PC-9 (cell line): ENCODE measurements around the gene PER2. TPM values are rescaled to one million over a fixed set of nuclear protein-coding genes. Genes with fewer than 3 reads are reported as not detected.

Experiments used
- BruUV-seq: library from RNA; stranded (reverse); fragments of 400-500 nt; replicated peaks from 2 replicates; lab custom pipeline; 2021; lab: Mats Ljungman, UMichigan
- CTCF ChIA-PET: fragments of 300-600 bp; sonication (Branson Sonifier 250); formaldehyde crosslinking; loops from one replicate; lab custom pipeline; 2022; ENCODE audit warnings: antibody characterized with exemption; lab: Charles Lee
- POLR2A ChIA-PET: fragments of 300-600 bp; sonication (Branson Sonifier 250); formaldehyde crosslinking; loops from one replicate; lab custom pipeline; 2022; ENCODE audit warnings: antibody characterized with exemption; ENCODE audit not compliant: unreplicated experiment; lab: Charles Lee
- DNase-seq, 2 experiments: peaks; one replicate each; pipeline versions ENCODE4 v3.0.0 to v3.0.0-alpha.2; 2015 to 2022; ENCODE audit warnings: mixed read lengths in 1 of 2
- H2AFZ ChIP-seq: fragments of 200-600 bp; sonication (generic); 2 replicates; pipeline ENCODE4 v1.8.1; 2017; ENCODE audit warnings: antibody characterized with exemption
- H3F3A ChIP-seq: fragments of 200-600 bp; sonication (generic); 2 replicates; pipeline ENCODE4 v1.8.1; 2017; ENCODE audit warnings: antibody characterized with exemption, mild to moderate bottlenecking, low read depth; ENCODE audit not compliant: insufficient read depth
- H3K27ac ChIP-seq: fragments of 200-600 bp; sonication (generic); 2 replicates; pipeline ENCODE4 v1.6.1; 2016; ENCODE audit warnings: mixed run types
- H3K27me3 ChIP-seq: fragments of 200-600 bp; sonication (generic); 2 replicates; pipeline ENCODE4 v1.6.1; 2016; ENCODE audit warnings: low read depth, mixed run types; ENCODE audit not compliant: insufficient read depth
- H3K36me3 ChIP-seq: fragments of 200-600 bp; sonication (generic); 2 replicates; pipeline ENCODE4 v1.6.1; 2016; ENCODE audit warnings: low read depth, mixed run types
- H3K4me1 ChIP-seq: fragments of 200-600 bp; sonication (generic); replicated peaks from 2 replicates; pipeline ENCODE4 v1.6.1; 2016; ENCODE audit warnings: mixed run types; ENCODE audit not compliant: insufficient read depth
- H3K4me2 ChIP-seq: fragments of 200-600 bp; sonication (generic); 2 replicates; pipeline ENCODE4 v1.6.1; 2017; ENCODE audit warnings: mixed run types
- H3K4me3 ChIP-seq: fragments of 200-600 bp; sonication (generic); 2 replicates; pipeline ENCODE4 v1.6.1; 2016; ENCODE audit warnings: mixed run types
- H3K79me2 ChIP-seq: fragments of 200-600 bp; sonication (generic); 2 replicates; pipeline ENCODE4 v1.6.1; 2017; ENCODE audit warnings: low read depth, mixed run types
- H3K9me2 ChIP-seq: fragments of 200-600 bp; sonication (generic); 2 replicates; pipeline ENCODE4 v1.8.1; 2017; ENCODE audit warnings: mild to moderate bottlenecking; ENCODE audit not compliant: insufficient read depth
- H3K9me3 ChIP-seq: fragments of 200-600 bp; sonication (generic); 2 replicates; pipeline ENCODE4 v1.8.1; 2016; ENCODE audit warnings: low read depth; ENCODE audit not compliant: insufficient read depth
- H4K20me1 ChIP-seq: fragments of 200-600 bp; sonication (generic); 2 replicates; pipeline ENCODE4 v1.8.1; 2017; ENCODE audit not compliant: insufficient read depth
- EZH2 ChIP-seq: fragments of 200-600 bp; sonication (generic); IDR thresholded peaks from 2 replicates; pipeline ENCODE4 v1.8.0; 2017; ENCODE audit warnings: antibody characterized with exemption, low read depth
- intact Hi-C: fragments of 100-400 bp; cut with micrococcal nuclease; formaldehyde crosslinking; loops from one replicate; pipeline ENCODE4 v1.10.0; 2022; ENCODE audit not compliant: unreplicated experiment
- total RNA-seq: library from RNA; stranded (reverse); gene quantifications from 2 replicates; pipeline ENCODE4 v1.2.3, GENCODE V29; 2021
- TF ChIP-seq, protein P1 (sequence below): fragments of 200-600 bp; sonication (generic); conservative IDR thresholded peaks from 2 replicates; pipeline ENCODE4 v1.6.1; 2017; ENCODE audit warnings: mixed run types, antibody characterized with exemption, mild to moderate bottlenecking, moderate library complexity

Gene PER2
- total RNA-seq, 1 experiment from 2014 or later, result 18.9 TPM

DNA sequence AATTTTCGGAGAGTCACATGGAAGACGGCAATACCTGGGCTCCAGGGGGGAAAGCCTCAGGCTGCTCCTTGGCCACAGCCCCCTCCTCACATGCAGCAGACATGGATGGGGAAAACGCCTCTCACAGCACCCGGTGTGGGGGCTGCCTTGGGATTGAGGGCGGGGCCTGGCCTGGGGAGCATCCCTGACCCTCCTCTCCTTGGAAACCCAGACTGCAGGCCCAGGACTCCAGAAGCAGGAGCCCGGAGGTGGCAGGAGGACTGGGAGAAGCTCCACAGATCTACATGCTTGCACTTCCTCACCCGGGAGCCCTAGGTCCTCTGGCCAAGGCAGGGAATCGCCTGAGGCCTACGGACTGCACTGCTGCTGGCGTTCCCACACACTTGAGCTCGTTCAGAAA, 36.4 kb downstream of the PER2 start:
- intact Hi-C loops, result loop anchor here (10.0 kb wide), 1 partner anchor 737 kb away; no protein-coding TSS in a partner anchor
- DNase-seq, result no peak
- TF ChIP-seq, protein P1, sequence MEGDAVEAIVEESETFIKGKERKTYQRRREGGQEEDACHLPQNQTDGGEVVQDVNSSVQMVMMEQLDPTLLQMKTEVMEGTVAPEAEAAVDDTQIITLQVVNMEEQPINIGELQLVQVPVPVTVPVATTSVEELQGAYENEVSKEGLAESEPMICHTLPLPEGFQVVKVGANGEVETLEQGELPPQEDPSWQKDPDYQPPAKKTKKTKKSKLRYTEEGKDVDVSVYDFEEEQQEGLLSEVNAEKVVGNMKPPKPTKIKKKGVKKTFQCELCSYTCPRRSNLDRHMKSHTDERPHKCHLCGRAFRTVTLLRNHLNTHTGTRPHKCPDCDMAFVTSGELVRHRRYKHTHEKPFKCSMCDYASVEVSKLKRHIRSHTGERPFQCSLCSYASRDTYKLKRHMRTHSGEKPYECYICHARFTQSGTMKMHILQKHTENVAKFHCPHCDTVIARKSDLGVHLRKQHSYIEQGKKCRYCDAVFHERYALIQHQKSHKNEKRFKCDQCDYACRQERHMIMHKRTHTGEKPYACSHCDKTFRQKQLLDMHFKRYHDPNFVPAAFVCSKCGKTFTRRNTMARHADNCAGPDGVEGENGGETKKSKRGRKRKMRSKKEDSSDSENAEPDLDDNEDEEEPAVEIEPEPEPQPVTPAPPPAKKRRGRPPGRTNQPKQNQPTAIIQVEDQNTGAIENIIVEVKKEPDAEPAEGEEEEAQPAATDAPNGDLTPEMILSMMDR, result no peak
- no peak for TF ChIP-seq EZH2
- Histone ChIP-seq H4K20me1 (no peaks in the 10 kb centered on the region), H3K79me2 (no peaks in the 10 kb centered on the region), H3K4me1 (peaks cover 4% of the 10 kb centered on the region), H3K27me3 (no peaks in the 10 kb centered on the region), H3K36me3 (0 out of 2 replicates have a peak, but pooled peaks cover 5% of the 10 kb centered on the region), H3K4me2 (no peak overlapping the region), H3K4me3 (no peak overlapping the region), H2AFZ (no peak overlapping the region), H3K9me2 (no peaks in the 10 kb centered on the region), H3K9me3 (no peaks in the 10 kb centered on the region), H3F3A (no peaks in the 10 kb centered on the region), H3K27ac (no peak overlapping the region)
- ChIA-PET CTCF (interaction anchor here (0.6 kb wide), 1 partner anchor 91 kb away, joined by 3 read pairs; no protein-coding TSS in a partner anchor), POLR2A (no interaction called here)
- no TSS peak for BruUV-seq

DNA sequence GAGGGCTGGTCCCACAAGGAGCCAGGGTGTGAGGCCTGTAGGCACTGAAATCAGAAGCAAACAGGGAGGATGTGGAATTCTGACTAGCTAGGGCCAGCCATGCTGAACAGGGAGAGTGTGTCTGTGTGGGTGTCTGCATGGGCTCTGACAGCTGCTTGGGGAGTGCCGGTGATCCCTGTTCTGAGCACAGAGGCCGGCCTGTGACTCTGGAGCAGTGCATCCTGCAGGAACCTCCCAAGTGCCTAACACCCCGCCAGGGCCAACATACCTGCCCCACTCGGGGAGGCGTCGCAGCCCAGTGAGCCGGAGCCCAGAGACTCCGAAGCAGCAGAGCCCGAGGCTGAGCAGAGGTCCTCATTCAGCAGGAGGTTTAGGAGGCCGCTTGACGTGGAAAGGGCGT, 37.1 kb downstream of the PER2 start:
- H3K27ac ChIP-seq, result no peak overlapping the region
- H3K79me2 ChIP-seq, result no peaks in the 10 kb centered on the region
- no TSS peak for BruUV-seq
- ChIA-PET CTCF (interaction anchor here (0.6 kb wide), 1 partner anchor 236 kb away, joined by 16 read pairs; no protein-coding TSS in a partner anchor), POLR2A (no interaction called here)
- H3K36me3 ChIP-seq, result 0 out of 2 replicates have a peak, but pooled peaks cover 5% of the 10 kb centered on the region
- no peaks in the 10 kb centered on the region for H3K9me3 ChIP-seq
- no peak overlapping the region for H3K4me3 ChIP-seq
- TF ChIP-seq EZH2, result no peak
- TF ChIP-seq, protein P1, result no peak
- H3F3A ChIP-seq, result no peaks in the 10 kb centered on the region
- no peaks in the 10 kb centered on the region for H3K27me3 ChIP-seq
- no peaks in the 10 kb centered on the region for H3K9me2 ChIP-seq
- no peak for DNase-seq
- no peaks in the 10 kb centered on the region for H4K20me1 ChIP-seq
- H3K4me2 ChIP-seq, result no peak overlapping the region
- no peak overlapping the region for H2AFZ ChIP-seq
- intact Hi-C loops, result loop anchor here (10.0 kb wide), 1 partner anchor 737 kb away; no protein-coding TSS in a partner anchor
- peaks cover 8% of the 10 kb centered on the region for H3K4me1 ChIP-seq

DNA sequence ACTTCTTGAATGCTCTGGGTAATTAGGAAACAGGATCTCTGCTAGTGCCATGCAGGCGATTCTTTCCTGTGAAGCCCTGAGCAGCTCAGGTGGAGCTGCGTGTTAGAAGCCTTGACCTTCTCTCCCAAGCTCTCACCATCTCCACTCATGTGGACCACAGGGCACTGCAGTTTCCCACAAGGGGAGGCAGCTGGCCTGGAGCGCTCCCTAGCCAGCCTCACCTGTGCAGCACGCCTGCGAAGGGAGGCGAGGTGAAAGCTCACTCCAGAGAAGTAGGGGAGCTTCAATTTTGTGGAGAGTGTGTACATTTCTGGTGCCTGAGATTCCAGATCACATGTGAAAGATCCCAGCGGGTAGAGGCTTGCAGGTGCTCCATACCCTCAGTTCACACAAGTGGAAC, 37.5 kb downstream of the PER2 start:
- no peak overlapping the region for H2AFZ ChIP-seq
- ChIA-PET POLR2A (no interaction called here), CTCF (interaction anchor here (0.6 kb wide), 1 partner anchor 235 kb away, joined by 16 read pairs; no protein-coding TSS in a partner anchor)
- no peaks in the 10 kb centered on the region for H3K9me3 ChIP-seq
- no peak for DNase-seq
- TF ChIP-seq, protein P1, result no peak
- no peak for TF ChIP-seq EZH2
- H3F3A ChIP-seq, result no peaks in the 10 kb centered on the region
- H3K4me1 ChIP-seq, result peaks cover 8% of the 10 kb centered on the region
- intact Hi-C loops, result loop anchor here (10.0 kb wide), 1 partner anchor 736 kb away; no protein-coding TSS in a partner anchor
- BruUV-seq, result no TSS peak
- no peak overlapping the region for H3K4me3 ChIP-seq
- H3K9me2 ChIP-seq, result no peaks in the 10 kb centered on the region
- H3K27me3 ChIP-seq, result no peaks in the 10 kb centered on the region
- H3K79me2 ChIP-seq, result no peaks in the 10 kb centered on the region
- H3K27ac ChIP-seq, result no peak overlapping the region
- H4K20me1 ChIP-seq, result no peaks in the 10 kb centered on the region
- H3K4me2 ChIP-seq, result no peak overlapping the region
- H3K36me3 ChIP-seq, result 0 out of 2 replicates have a peak, but pooled peaks cover 5% of the 10 kb centered on the region
